ENCODE data around the gene PATE4.
"Not testable (repeated sequence)": the region's sequence is repeated elsewhere in the genome, so short reads cannot be mapped to it uniquely, and the experiment has no call there.

- not testable (repeated sequence) for TF ChIP-seq JUND (IDR thresholded peaks at IDR 0.05); CTCF (IDR thresholded peaks at IDR 0.05); RFX5 (IDR thresholded peaks at IDR 0.05; ENCODE audit: low read length); REST (IDR thresholded peaks at IDR 0.05; ENCODE audit: low read depth, low read length); YY1 (IDR thresholded peaks at IDR 0.05; ENCODE audit: low read depth); NRF1 (IDR thresholded peaks at IDR 0.05; ENCODE audit: low read depth, low read length); MEF2A (IDR thresholded peaks at IDR 0.05; ENCODE audit: borderline replicate concordance, low read depth); IRF3 (IDR thresholded peaks at IDR 0.05; ENCODE audit: low read depth, low read length); RAD21 (IDR thresholded peaks at IDR 0.05; ENCODE audit: low read length); MAX (IDR thresholded peaks at IDR 0.05; ENCODE audit: low read depth)
Observed at GRCh38 chr11:125862786-125863185, 29.7 kb downstream of the PATE4 start.
